Muscle layer of colon (tissue), 2 donors: ENCODE data around the gene DCLK1.

ENCODE experiments used
- H3K27ac ChIP-seq: one replicate; pipeline ENCODE4 v1.7.0; 2013; ENCODE audit warnings: low read depth, mild to moderate bottlenecking, low read length, moderate library complexity
- H3K27me3 ChIP-seq, 2 donors: one replicate each; pipeline ENCODE4 v1.7.0; 2013; ENCODE audit warnings: low read length in 2 of 2, mild to moderate bottlenecking in 2 of 2; ENCODE audit not compliant: insufficient read depth in 2 of 2, control insufficient read depth in 1 of 2
- H3K36me3 ChIP-seq: one replicate; pipeline ENCODE4 v1.7.0; 2013; ENCODE audit warnings: mild to moderate bottlenecking, low read length; ENCODE audit not compliant: insufficient read depth
- H3K4me1 ChIP-seq: one replicate; pipeline ENCODE4 v1.7.0; 2013; ENCODE audit warnings: mild to moderate bottlenecking, low read length; ENCODE audit not compliant: insufficient read depth
- H3K4me3 ChIP-seq, 2 donors: one replicate each; pipeline ENCODE4 v1.7.0; 2013; ENCODE audit warnings: low read length in 2 of 2, low read depth in 1 of 2, mild to moderate bottlenecking in 1 of 2, moderate library complexity in 1 of 2
- H3K9ac ChIP-seq: one replicate; pipeline ENCODE4 v1.7.0; 2013; ENCODE audit warnings: low read length
- H3K9me3 ChIP-seq: one replicate; pipeline ENCODE4 v1.7.0; 2013; ENCODE audit warnings: mild to moderate bottlenecking, low read length
- donor health status: abdominal sarcoma.
- donor health status: Adenocarcinoma of cecum.

Gene DCLK1

DNA sequence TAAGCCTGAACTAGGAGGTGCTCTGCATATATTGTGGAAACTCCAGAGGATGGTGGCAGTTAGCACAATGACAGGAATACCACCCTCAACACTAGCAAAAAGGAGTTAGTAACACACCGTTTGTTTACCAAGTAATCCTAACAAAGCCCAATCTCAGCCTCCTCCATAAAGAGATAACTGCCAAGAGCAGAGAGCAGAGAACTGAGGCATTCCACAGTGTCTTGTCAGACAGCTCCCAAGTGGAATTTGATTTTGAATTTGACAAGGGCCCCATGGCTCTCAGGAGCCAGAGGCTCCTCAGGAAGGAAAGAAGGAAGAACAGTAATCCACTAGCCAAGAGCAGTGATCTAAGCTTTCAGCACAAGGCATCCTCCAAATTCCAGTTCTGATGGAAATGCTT lies 298.6 kb downstream of the DCLK1 start:
- Histone ChIP-seq H3K4me3 (no peak overlapping the region), H3K36me3 (no peaks in the 10 kb centered on the region), H3K4me1 (no peaks in the 10 kb centered on the region), H3K9me3 (no peaks in the 10 kb centered on the region), H3K9ac (no peak overlapping the region), H3K27me3 (no peaks in the 10 kb centered on the region), H3K27ac (no peak overlapping the region)

DNA sequence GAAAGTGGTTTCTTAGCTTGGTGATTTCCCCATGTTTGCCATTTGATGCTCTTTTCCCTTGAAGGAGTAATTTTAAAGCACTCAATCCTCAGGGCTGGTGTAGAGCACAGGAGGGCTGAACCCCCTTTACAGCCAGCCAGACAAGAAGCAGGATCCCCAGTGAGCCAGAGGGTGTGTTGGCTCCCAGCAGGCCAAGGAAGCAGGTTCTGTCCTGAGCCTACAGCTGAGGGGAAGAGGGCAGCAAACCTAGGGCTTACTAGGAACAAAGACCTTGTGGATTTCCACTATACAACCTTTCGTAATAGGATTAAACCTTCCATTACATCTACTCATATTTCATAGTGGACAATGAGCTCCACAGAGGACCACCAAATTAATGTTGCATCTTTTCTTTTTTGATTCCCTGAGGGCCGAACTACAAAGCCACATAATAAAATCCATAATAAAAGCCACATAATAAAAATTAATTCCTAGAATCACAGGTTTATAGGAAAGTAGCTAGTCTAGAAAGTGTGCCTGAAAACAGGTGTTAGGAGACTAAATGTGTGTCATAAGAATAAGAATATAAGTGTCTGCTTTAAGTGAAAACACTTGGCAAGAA lies 300.2 kb downstream of the DCLK1 start:
- H3K9ac ChIP-seq: no peak overlapping the region
- no peaks in the 10 kb centered on the region for H3K27me3 ChIP-seq
- H3K4me1 ChIP-seq: no peaks in the 10 kb centered on the region
- no peak overlapping the region for H3K4me3 ChIP-seq
- no peaks in the 10 kb centered on the region for H3K36me3 ChIP-seq
- no peak overlapping the region for H3K27ac ChIP-seq
- no peaks in the 10 kb centered on the region for H3K9me3 ChIP-seq

DNA sequence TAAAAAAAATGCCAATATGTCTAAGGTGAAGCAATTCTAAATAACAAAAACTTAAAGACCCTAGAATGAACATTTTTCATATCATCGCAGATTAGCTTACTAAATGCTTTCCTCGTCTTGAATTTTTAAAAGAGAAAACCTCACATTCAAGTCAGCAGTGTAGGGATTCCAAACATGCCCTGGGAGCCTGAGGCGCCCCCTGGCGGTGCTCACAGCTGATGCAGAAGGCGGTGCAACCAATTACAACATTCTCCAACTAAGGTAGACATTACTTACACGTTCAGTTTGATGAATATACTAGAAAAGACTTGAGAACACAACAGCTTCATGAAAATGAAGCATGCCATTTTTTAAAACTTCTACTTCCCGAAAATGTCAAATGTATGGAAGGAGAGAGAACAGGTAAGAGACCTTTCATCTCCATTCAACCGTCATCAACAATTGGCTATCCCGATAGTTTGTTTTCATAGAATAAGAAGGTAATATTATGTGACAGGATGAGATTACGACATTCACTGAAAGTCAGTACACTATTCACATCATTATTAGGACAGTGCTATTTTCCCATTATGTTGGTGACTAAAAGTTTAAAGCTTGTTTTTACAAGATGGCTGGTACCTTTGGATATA lies 304.4 kb downstream of the DCLK1 start:
- no peak overlapping the region for H3K9ac ChIP-seq
- H3K9me3 ChIP-seq: no peaks in the 10 kb centered on the region
- H3K27ac ChIP-seq: no peak overlapping the region
- no peaks in the 10 kb centered on the region for H3K27me3 ChIP-seq
- H3K4me1 ChIP-seq: no peaks in the 10 kb centered on the region
- H3K4me3 ChIP-seq: no peak overlapping the region
- H3K36me3 ChIP-seq: no peaks in the 10 kb centered on the region

DNA sequence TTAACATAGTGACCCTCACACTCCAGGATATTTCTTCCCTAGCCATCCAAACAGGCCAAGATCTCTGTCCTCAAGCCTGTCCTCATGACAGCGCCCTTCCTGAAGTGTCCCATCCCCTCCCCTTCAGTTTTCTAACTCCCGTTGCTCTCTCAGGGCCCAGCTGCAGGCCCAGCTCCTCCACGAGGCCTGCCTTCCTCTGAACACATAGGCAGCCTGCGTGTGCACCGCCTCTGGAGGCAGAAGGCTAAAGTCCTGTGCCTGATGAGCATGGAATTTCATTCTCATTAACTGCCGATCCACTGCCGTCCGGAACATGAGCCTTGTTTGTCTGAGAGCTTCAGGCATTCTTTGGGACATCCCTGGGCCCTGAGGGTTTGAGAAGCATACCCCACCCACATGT lies 306.4 kb downstream of the DCLK1 start:
- H3K27ac ChIP-seq: no peak overlapping the region

DNA sequence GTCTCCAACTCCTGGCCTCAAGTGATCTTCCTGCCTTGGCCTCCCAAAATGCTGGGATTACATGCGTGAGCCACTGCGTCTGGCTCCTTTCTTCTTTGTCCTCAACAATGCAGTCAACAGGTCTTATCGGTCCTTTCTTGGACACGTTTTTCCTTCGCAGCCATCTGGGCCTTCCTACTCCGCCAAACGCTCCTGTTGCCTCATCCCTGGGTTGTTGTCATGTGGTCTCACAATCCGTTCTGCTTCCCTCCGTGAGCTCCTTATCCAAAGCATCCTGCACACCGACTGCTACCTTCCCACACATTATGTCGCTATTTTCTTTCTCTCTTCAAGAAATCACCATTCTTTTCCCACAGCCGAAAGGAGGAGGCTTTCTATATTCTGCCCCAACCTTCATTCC lies 306.8 kb downstream of the DCLK1 start:
- Histone ChIP-seq H3K4me3 (no peak overlapping the region), H3K4me1 (no peaks in the 10 kb centered on the region), H3K27ac (no peak overlapping the region), H3K9me3 (no peaks in the 10 kb centered on the region), H3K36me3 (no peaks in the 10 kb centered on the region), H3K9ac (no peak overlapping the region), H3K27me3 (no peaks in the 10 kb centered on the region)

More for the DNA sequence above, 306.4 kb downstream of the DCLK1 start:
- Histone ChIP-seq H3K9ac (no peak overlapping the region), H3K27me3 (no peaks in the 10 kb centered on the region), H3K4me1 (no peaks in the 10 kb centered on the region), H3K36me3 (no peaks in the 10 kb centered on the region), H3K9me3 (no peaks in the 10 kb centered on the region), H3K4me3 (no peak overlapping the region)

DNA sequence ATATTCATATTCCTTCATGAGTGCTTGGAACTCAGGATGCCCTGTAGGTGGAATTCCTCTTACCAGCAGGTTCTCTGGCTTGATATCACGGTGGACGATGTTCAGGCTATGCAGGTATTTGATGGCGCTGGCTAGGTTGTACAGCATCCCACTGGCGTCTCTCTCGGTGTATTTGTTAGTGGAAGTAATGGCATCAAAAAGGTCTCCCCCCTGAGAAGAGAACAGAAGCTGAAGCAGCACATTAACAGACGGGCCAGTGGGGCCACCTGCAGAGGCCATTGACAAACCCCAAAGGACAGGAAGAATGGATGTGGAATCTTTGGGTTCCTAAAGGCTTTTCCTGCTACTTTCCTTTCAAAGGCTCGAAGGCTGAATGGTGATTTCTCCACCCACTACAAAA lies 308.5 kb downstream of the DCLK1 start:
- Histone ChIP-seq H3K4me3 (no peak overlapping the region), H3K9me3 (no peaks in the 10 kb centered on the region), H3K27ac (no peak overlapping the region), H3K4me1 (peaks cover 6% of the 10 kb centered on the region), H3K27me3 (no peaks in the 10 kb centered on the region), H3K9ac (no peak overlapping the region), H3K36me3 (no peaks in the 10 kb centered on the region)

DNA sequence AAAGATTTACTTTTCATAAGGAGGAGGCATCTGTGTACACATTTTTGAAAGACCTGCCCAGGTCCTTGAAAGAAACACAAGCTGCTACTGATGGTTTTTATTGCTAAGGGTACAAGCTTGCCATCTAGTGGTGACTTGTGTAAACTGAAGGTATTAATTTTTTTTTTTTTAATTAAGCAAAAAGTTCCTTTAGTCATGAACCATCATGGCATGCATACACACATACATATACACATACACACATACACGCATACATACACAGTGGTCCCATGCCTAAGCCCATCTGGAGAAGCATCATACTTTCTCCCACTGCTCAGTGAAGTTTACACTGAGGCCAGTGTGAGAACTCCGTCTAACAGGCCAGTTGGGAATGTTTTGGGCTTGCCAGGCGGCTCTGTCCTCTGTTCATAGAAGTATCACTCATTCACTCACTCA lies 312.5 kb downstream of the DCLK1 start:
- H3K27ac ChIP-seq: no peak overlapping the region
- H3K27me3 ChIP-seq: no peaks in the 10 kb centered on the region
- H3K9ac ChIP-seq: no peak overlapping the region
- H3K4me1 ChIP-seq: peaks cover 6% of the 10 kb centered on the region
- no peak overlapping the region for H3K4me3 ChIP-seq
- no peaks in the 10 kb centered on the region for H3K36me3 ChIP-seq
- no peaks in the 10 kb centered on the region for H3K9me3 ChIP-seq

DNA sequence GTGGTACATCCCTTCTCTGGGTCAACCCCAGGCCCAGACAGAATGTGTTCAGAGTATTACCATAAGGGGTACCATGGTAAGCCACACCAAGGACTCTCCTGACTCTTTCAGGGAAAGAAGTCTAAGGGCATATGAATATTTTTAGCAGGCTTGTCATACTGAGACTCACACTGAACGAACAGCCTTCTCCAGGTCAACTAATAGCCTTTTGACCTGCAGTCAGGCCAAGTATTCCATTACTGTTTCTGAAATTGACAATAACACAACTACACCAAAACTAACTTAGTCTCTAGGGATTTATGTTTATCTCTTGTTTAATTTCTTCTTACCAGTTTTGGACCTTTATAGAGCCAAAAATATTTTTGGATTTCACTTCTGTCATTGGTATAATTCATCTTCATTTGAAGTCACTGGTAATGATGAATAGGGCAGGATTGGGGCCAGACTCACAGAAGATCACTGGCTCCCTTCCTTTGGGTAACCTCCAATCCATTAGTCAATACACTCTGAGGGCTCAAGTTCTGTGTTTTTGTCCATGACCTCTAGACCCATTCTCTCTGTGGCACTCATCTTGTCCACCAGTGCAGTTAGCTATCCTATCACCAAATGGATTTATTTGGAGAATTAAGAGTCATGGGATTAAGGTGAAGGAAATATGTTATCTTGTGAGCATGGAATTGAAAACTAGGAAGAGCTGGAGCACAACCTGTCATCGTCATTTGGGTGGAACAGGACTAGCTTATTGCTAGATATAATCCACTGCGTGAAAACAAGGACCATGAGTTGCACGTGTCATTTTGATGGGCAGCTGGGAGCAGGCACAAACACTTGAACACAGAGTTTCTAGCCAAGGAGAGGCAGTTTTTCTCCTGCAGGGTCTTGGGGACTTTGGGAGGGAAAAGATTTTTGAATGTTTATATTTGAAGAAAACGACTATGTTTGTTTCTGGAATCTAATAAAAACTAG lies 313.3 kb downstream of the DCLK1 start:
- no peaks in the 10 kb centered on the region for H3K27me3 ChIP-seq
- H3K36me3 ChIP-seq: no peaks in the 10 kb centered on the region
- no peaks in the 10 kb centered on the region for H3K9me3 ChIP-seq
- H3K27ac ChIP-seq: no peak overlapping the region
- H3K4me1 ChIP-seq: peaks cover 6% of the 10 kb centered on the region
- H3K4me3 ChIP-seq: no peak overlapping the region
- H3K9ac ChIP-seq: no peak overlapping the region

DNA sequence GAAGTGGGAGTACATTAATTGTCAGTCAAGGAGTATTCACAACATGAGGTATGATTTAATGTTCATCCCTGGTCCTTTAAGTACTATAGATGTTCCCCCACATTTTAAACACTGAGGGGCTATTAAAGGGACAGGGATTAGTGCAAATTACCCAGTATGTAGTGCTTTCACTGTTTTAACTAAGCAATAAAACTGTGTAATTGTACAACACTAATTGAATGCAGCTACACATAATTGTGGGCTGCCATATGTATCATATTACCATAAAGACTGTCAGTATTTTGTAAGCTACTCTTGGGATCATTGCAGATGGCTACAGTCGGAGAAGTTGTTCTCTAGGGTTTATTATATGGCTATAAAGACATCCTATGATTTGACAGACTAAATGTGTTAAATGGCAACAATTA lies 316.6 kb downstream of the DCLK1 start:
- H3K27me3 ChIP-seq: no peaks in the 10 kb centered on the region
- H3K36me3 ChIP-seq: no peaks in the 10 kb centered on the region
- H3K9ac ChIP-seq: no peak overlapping the region
- no peaks in the 10 kb centered on the region for H3K9me3 ChIP-seq
- peaks cover 6% of the 10 kb centered on the region for H3K4me1 ChIP-seq
- no peak overlapping the region for H3K27ac ChIP-seq
- no peak overlapping the region for H3K4me3 ChIP-seq

DNA sequence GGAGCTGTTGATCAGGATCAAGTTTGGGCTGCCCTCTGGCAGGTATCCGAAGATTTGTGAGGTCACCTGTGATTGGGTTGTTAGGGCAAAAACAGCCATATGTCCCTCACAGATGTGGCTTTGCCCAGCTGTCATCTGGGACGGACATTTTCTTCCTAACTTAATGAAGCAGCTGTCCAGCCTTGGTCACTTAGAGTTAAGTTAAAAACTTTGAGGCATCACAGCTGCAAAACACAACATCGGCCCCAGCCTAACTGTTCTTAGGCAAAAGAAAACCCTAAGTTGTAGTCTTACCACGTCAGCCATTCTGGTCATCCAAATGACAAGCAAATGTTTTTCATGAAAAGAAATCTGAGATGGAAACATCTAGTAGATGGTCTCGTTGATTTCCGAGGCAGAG lies 318.4 kb downstream of the DCLK1 start:
- Histone ChIP-seq H3K9me3 (no peaks in the 10 kb centered on the region), H3K27ac (no peak overlapping the region), H3K27me3 (no peaks in the 10 kb centered on the region), H3K4me1 (no peaks in the 10 kb centered on the region), H3K4me3 (no peak overlapping the region), H3K36me3 (no peaks in the 10 kb centered on the region), H3K9ac (no peak overlapping the region)

DNA sequence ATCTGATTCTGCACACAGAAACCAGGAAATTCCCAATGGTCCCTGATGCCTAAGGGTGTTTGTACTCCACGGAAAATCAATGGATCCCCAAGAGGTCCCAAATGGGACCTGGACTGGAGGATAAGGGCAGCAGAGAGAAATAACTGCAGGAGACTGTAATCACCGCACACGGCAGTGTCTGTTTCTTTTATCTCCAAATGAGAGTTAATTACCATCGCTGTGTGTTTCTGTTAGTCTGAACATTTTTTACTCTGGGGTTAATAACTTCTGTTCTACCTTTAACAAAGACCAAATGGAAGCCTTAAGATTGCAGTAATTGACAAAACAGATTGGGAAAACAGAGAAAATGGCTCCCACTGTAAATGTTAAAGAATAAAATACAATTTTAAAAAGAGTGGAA lies 320.9 kb downstream of the DCLK1 start:
- H3K27me3 ChIP-seq: no peaks in the 10 kb centered on the region
- H3K36me3 ChIP-seq: no peaks in the 10 kb centered on the region
- no peaks in the 10 kb centered on the region for H3K4me1 ChIP-seq
- H3K4me3 ChIP-seq: no peak overlapping the region
- no peak overlapping the region for H3K27ac ChIP-seq
- no peak overlapping the region for H3K9ac ChIP-seq
- H3K9me3 ChIP-seq: no peaks in the 10 kb centered on the region
